Sigmoid colon (tissue), 7 donors: ENCODE data around the gene MCFD2. TPM values are rescaled to one million over a fixed set of nuclear protein-coding genes. Genes with fewer than 3 reads are reported as not detected.

Experiments used
- DNase-seq: peaks from one replicate; pipeline ENCODE4 v3.0.0-alpha.2; 2019
- H3K27ac ChIP-seq, 4 donors: fragments of 200-600 bp; sonication (generic); one replicate each; pipeline ENCODE4 v1.5.1; 2016 to 2019; ENCODE audit warnings: mild to moderate bottlenecking in 1 of 4
- H3K27me3 ChIP-seq, 3 donors: fragments of 200-600 bp; sonication (generic); one replicate each; pipeline ENCODE4 v1.5.1; 2019; ENCODE audit warnings: mild to moderate bottlenecking in 1 of 3
- H3K36me3 ChIP-seq, 4 donors: fragments of 200-600 bp; sonication (generic); one replicate each; pipeline ENCODE4 v1.5.1; 2016 to 2019
- H3K4me1 ChIP-seq, 4 donors: fragments of 200-600 bp; sonication (generic); one replicate each; pipeline ENCODE4 v1.5.1; 2017 to 2019
- H3K4me3 ChIP-seq, 4 donors: fragments of 200-600 bp; sonication (generic); one replicate each; pipeline ENCODE4 v1.5.1; 2017 to 2019; ENCODE audit warnings: mild to moderate bottlenecking in 2 of 4, moderate library complexity in 1 of 4
- H3K9me3 ChIP-seq, 4 donors: fragments of 200-600 bp in 3 of 4; sonication (generic) in 3 of 4; one replicate each; pipeline versions ENCODE4 v1.5.1 to v1.6.1; 2013 to 2019
- CTCF ChIP-seq, 4 experiments: fragments of 450-650 bp in 3 of 4; fragments of 200-600 bp in 1 of 4; IDR thresholded peaks; one replicate each; pipeline ENCODE4 v1.5.1; 2016 to 2019; ENCODE audit warnings: antibody characterized with exemption in 4 of 4, mild to moderate bottlenecking in 3 of 4, moderate library complexity in 2 of 4
- EP300 ChIP-seq, 4 donors: sonication (generic); formaldehyde crosslinking; IDR thresholded peaks; one replicate each; pipeline ENCODE4 v1.6.1; 2017; ENCODE audit warnings: antibody characterized with exemption in 4 of 4
- POLR2A ChIP-seq, 2 donors: fragments of 450-650 bp; IDR thresholded peaks; one replicate each; pipeline ENCODE4 v1.6.1; 2016; ENCODE audit warnings: antibody characterized with exemption in 2 of 2, mild to moderate bottlenecking in 2 of 2, moderate library complexity in 2 of 2
- POLR2AphosphoS5 ChIP-seq, 4 donors: sonication (generic); formaldehyde crosslinking; IDR thresholded peaks; one replicate each; pipeline ENCODE4 v1.6.1; 2017; ENCODE audit warnings: antibody characterized with exemption in 4 of 4
- WGBS, 2 donors: extraction: QIAGEN DNeasy Blood & Tissue Kit; methylation state at CpG; one replicate each; pipeline ENCODE4 v1.1.7; 2013; 5-methylcytosine and 5-hydroxymethylcytosine counted together
- intact Hi-C: fragments of 100-400 bp; cut with DNase I; formaldehyde crosslinking; loops from one replicate; pipeline ENCODE4 v1.15.1; 2023
- polyA plus RNA-seq, 3 donors: library from polyadenylated mRNA; stranded (reverse); fragments of 200-250 nt; gene quantifications; one replicate each; pipeline ENCODE4 v1.2.3, GENCODE V29; 2013
- total RNA-seq, 4 donors: library from RNA; depleted of rRNA; stranded (reverse); fragments of >200 nt; gene quantifications; one replicate each; pipeline ENCODE4 v1.1.0, GENCODE V29; 2016
- donor health status: healthy with polysubstance abuse.
- donor health status: Bipolar disorder and iron deficiency.
- donor health status: healthy.

Gene MCFD2
- total and polyA plus RNA-seq, 7 donors: 13.4 to 75.7 (median 50.1) TPM

DNA sequence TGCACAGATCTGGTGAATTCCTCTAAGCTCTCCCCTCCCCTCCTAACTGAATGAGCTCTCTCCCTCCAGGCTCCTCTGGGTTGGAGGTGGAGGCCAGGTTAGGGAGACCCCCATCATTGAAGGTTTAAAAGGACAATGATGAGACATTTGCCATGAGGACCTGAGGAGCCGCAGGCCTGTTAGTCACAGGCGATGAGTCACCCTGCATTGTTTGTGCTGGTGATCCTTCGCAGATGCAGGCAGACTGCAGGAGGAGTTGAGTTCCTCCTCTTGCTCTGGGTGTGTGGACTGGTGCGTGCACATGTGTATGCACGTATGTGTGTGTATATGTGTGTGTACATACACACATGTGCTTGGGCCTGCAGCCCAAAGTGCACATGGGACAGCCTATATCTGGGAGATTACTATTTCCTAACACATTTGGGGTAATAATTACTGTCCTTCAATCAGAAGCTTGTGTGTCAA, 42.0 kb downstream of the MCFD2 start:
- H3K27me3 ChIP-seq: no peaks in the 10 kb centered on the region
- peak overlapping the region; percentile 7 to 85 (median 72) for H3K27ac ChIP-seq
- TF ChIP-seq CTCF (IDR thresholded peaks at IDR 0.05) (no peak), POLR2A (IDR thresholded peaks at IDR 0.05) (no peak), POLR2AphosphoS5 (IDR thresholded peaks at IDR 0.05) (peak; percentile 90 to 98 (median 96)), EP300 (IDR thresholded peaks at IDR 0.05) (peak in 2 of 4 donors; percentile 81 to 91)
- H3K36me3 ChIP-seq: no peaks in the 10 kb centered on the region
- H3K4me1 ChIP-seq: peaks cover 0 to 64% (median 51%) of the 10 kb centered on the region in 4 donors
- no peak overlapping the region for H3K4me3 ChIP-seq
- intact Hi-C loops: loop anchor here (2.0 kb wide), 2 partner anchors 25 to 207 kb away; no protein-coding TSS in a partner anchor
- DNase-seq: peak; percentile 94
- 41 to 50% methylated on average over 5 of the region's 5 CpGs for WGBS, 2 donors
- H3K9me3 ChIP-seq: no peaks in the 10 kb centered on the region

DNA sequence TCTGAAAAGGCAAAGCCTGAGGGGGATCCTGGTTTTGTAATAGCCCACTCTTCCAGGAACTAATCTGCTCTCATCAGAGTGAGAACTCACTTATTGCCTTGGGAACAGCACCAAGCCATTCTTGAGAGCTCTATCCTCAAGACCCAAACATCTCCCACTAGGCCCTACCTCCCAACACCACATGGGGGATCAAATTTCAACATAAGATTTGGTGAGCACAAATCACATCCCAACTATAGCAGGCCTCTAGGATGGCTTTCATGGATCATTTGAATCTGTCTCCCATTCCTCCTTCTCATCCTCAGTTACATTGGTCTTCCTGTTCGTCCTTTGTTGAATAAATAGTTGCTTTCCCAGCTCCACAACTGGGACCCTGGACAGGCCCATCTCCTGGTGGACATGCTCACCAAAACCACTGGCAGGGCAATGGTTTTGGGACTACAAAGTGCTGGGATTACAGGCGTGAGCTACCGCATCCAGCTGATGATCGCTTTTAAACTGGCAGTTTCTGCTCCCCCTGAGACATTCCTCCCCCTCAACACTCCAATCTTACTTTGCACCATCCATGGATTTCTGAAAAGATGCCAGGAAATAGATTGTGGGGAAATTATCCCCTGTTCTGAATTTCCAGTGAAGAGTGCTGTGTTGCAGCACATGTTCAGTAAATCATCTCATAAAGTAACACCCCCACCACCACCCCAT, 42.6 kb downstream of the MCFD2 start:
- no peaks in the 10 kb centered on the region for H3K9me3 ChIP-seq

GRCh38 chr2:46871976-46872381, 43.6 kb downstream of the MCFD2 start:
- no peaks in the 10 kb centered on the region for H3K9me3 ChIP-seq
- peaks cover 0 to 59% (median 45%) of the 10 kb centered on the region in 4 donors for H3K4me1 ChIP-seq
- TF ChIP-seq CTCF (IDR thresholded peaks at IDR 0.05) (no peak), EP300 (IDR thresholded peaks at IDR 0.05) (no peak), POLR2A (IDR thresholded peaks at IDR 0.05) (no peak), POLR2AphosphoS5 (IDR thresholded peaks at IDR 0.05) (no peak)
- H3K4me3 ChIP-seq: no peak overlapping the region
- DNase-seq: peak; percentile 61
- H3K27me3 ChIP-seq: no peaks in the 10 kb centered on the region
- peak overlapping the region in 2 of 4 donors; percentile 84 to 85 for H3K27ac ChIP-seq
- intact Hi-C loops: loop anchor here (2.0 kb wide), 1 partner anchor 23 kb away; no protein-coding TSS in a partner anchor
- no peaks in the 10 kb centered on the region for H3K36me3 ChIP-seq
- 96 to 97% methylated on average over 6 of the region's 6 CpGs for WGBS, 2 donors

More for the DNA sequence above, 42.6 kb downstream of the MCFD2 start:
- TF ChIP-seq POLR2A (IDR thresholded peaks at IDR 0.05) (no peak), POLR2AphosphoS5 (IDR thresholded peaks at IDR 0.05) (no peak)
- peak; percentile 20 for DNase-seq
- H3K4me1 ChIP-seq: peaks cover 0 to 64% (median 48%) of the 10 kb centered on the region in 4 donors
- intact Hi-C loops: loop anchor here (2.0 kb wide), 1 partner anchor 24 kb away; no protein-coding TSS in a partner anchor
- H3K27me3 ChIP-seq: no peaks in the 10 kb centered on the region
- peak overlapping the region in 3 of 4 donors; percentile 59 to 85 (median 84) for H3K27ac ChIP-seq
- H3K36me3 ChIP-seq: no peaks in the 10 kb centered on the region
- WGBS, 2 donors: 93 to 96% methylated on average over 4 of the region's 4 CpGs
- no peak overlapping the region for H3K4me3 ChIP-seq

- DNase-seq: peak; percentile 60
- no peaks in the 10 kb centered on the region for H3K36me3 ChIP-seq
- 86 to 90% methylated on average over 8 of the region's 8 CpGs for WGBS, 2 donors
- intact Hi-C loops: no loop called here
- H3K9me3 ChIP-seq: no peaks in the 10 kb centered on the region
- TF ChIP-seq POLR2AphosphoS5 (IDR thresholded peaks at IDR 0.05): no peak
- no peak for TF ChIP-seq CTCF (IDR thresholded peaks at IDR 0.05)
- no peak for TF ChIP-seq POLR2A (IDR thresholded peaks at IDR 0.05)
- TF ChIP-seq EP300 (IDR thresholded peaks at IDR 0.05): no peak
- H3K4me3 ChIP-seq: no peak overlapping the region
- peaks cover 0 to 45% (median 32%) of the 10 kb centered on the region in 4 donors for H3K4me1 ChIP-seq
- no peak overlapping the region for H3K27ac ChIP-seq
- H3K27me3 ChIP-seq: no peaks in the 10 kb centered on the region
Measured at GRCh38 chr2:46870051-46870839, 45.4 kb downstream of the MCFD2 start.

DNA sequence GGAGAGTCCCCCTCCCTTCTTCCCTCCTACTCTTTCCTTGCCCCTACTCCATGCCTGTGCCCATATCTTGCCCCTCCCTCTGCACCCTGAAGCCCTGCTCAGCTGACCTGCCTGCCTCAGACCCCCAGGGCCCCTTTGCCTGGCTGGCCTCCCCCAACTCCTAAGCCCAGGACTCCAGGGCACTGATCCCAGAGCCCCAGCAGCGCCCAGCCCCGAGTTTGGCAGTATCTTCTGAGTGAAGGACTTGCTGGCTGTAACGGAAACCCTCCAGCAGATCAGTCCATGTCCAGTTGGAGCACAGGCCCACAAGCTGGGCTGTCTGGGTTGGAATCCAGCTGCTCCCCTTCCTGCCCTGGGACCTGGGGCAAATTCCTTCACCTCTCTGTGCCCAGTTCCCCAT, 46.0 kb downstream of the MCFD2 start:
- no peak overlapping the region for H3K4me3 ChIP-seq
- WGBS, 2 donors: 76 to 85% methylated on average over 3 of the region's 3 CpGs
- peaks cover 0 to 39% (median 26%) of the 10 kb centered on the region in 4 donors for H3K4me1 ChIP-seq
- H3K27me3 ChIP-seq: no peaks in the 10 kb centered on the region
- no peaks in the 10 kb centered on the region for H3K36me3 ChIP-seq
- intact Hi-C loops: no loop called here
- DNase-seq: peak; percentile 55
- TF ChIP-seq EP300 (IDR thresholded peaks at IDR 0.05): no peak
- no peak for TF ChIP-seq POLR2A (IDR thresholded peaks at IDR 0.05)
- TF ChIP-seq CTCF (IDR thresholded peaks at IDR 0.05): no peak
- no peak for TF ChIP-seq POLR2AphosphoS5 (IDR thresholded peaks at IDR 0.05)
- no peak overlapping the region for H3K27ac ChIP-seq
- H3K9me3 ChIP-seq: no peaks in the 10 kb centered on the region
